NOMO-1 treated with DMSO at 0.1 percent for 48 hours (cell line): ENCODE measurements around the gene SLC25A33.
"Not testable (repeated sequence)": the region's sequence is repeated elsewhere in the genome, so short reads cannot be mapped to it uniquely, and the experiment has no call there.

Experiments used
- DNase-seq: peaks from one replicate; lab custom pipeline; 2025; ENCODE audit not compliant: unreplicated experiment; lab: John Stamatoyannopoulos, UW

Gene SLC25A33

DNA sequence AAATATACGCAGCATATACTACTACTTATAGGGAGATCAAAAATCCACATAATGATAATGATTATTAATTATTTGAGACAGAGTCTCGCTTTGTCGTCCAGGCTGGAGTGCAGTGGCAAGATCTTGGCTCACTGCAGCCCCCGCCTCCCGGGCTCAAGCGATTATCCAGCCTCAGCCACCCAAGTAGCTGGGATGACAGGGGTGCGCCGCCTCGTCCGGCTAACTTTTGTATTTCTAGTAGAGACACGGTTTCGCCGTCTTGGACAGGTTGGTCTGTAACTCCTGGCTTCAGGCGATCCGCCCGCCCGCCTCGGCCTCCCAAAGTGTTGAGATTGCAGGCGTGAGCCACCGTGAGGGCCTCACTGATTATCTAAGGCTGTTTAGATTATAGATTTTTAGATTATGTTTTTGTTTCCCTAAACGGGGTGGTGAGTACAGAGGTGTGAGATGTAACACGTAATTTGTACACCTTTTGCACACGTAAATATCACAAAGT lies 548 bp upstream of the SLC25A33 start:
- DNase-seq: no peak

DNA sequence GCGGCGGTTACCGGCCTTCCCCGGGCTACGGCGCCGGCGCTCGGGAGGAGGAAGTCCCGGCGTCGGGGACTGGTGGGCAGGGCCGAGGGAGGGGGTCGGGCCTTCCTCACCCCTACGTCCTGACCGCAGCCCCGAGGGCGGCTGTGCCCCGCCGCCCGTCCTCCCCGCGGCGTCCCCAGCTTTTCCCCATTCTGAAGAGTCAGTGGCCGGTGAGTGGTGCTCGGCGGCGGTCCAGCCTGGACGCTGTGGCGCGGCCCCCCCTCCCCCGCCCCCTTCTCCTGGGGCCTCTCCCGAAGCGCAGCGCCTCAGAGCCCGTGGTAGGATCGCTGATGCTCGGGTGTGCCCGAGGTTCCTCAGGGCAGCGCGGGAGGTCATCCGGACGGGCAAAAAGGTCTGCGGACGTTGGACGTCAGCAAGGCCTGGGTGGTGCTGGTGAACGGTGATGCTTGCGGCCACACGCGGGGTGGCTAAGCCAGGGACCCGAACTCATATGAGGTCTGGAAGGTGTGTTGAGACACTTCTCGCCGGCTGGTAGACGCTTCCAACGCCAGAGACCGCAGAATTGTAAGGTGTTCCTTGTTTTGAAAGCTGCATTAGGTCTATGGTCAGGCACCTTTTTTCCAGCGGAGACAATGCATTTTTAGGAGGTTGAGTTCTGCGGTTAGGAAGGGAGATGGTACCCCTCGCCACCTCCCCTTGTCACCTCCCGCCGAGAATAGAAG lies 725 bp downstream of the SLC25A33 start:
- peak; percentile 58 for DNase-seq

DNA sequence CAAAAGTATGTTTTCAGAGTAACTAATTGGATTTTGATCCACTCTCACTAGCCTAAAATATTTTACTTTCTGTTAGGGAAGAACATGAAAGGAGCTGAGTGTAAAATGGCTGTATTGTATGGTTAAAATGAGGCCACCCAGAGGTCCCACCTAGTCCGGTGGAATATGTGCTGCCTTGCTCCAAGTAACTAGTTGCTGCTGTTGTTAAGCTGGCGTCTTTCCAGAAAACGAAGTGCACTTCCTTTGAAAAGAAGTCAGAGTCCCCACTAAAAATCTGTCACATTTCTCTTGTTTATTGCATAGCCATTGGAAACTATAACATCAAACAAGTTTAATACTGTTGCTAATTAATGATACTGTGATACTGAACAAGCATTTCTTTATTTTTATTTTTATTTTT lies 3.2 kb downstream of the SLC25A33 start:
- DNase-seq: no peak

- no peak for DNase-seq
Observed at GRCh38 chr1:9544926-9545325, 5.7 kb downstream of the SLC25A33 start.

DNA sequence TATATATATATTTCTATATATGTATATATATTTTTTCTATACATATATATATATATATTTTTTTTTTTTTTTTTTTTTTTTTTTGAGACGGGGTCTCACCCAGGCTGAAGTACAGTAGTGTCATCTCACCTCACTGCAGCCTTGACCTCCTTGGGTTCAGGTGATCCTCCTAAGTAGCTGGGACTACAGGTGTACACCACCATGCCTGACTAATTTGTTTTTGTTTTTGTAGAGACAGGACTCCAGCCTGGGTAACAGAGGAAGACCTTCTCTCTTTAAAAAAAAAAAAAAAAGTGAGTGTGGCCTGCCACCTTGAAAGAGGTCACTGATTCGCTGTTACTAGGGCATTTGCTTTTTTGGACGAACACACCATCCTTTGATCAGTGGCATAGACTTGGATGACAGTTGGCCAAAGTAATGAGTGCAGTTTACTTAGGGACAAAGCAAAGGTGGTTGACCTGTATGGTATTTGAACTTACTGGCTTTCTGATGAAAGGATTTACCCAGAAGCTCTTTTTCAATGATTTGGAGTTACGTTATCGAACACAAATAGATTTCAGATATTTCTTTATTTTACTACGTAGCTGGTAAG lies 10.8 kb downstream of the SLC25A33 start:
- DNase-seq: no peak

- no peak for DNase-seq
Observed at GRCh38 chr1:9551984-9552383, 12.7 kb downstream of the SLC25A33 start.

- no peak for DNase-seq
Observed at GRCh38 chr1:9553736-9554144, 14.5 kb downstream of the SLC25A33 start.

- no peak for DNase-seq
Observed at GRCh38 chr1:9555942-9556341, 16.7 kb downstream of the SLC25A33 start.

DNA sequence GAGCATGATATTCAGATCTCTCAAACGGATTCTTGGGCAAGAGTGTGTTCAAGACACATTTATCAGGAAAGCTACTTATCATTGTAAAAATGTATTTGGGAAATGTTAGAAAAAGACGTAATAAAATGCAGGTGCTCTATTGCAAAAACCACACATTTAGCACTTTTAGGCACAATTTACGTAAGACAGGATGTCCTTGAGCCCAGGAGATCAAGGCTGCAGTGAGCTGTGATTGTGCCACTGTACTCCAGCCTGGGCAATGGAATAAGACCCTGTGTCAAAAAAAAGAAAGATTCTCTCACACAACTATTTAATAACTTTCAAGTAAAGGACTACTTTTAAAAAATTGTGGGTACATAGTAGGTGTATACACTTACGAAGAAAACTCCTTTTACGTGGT lies 18.4 kb downstream of the SLC25A33 start:
- DNase-seq: no peak

DNA sequence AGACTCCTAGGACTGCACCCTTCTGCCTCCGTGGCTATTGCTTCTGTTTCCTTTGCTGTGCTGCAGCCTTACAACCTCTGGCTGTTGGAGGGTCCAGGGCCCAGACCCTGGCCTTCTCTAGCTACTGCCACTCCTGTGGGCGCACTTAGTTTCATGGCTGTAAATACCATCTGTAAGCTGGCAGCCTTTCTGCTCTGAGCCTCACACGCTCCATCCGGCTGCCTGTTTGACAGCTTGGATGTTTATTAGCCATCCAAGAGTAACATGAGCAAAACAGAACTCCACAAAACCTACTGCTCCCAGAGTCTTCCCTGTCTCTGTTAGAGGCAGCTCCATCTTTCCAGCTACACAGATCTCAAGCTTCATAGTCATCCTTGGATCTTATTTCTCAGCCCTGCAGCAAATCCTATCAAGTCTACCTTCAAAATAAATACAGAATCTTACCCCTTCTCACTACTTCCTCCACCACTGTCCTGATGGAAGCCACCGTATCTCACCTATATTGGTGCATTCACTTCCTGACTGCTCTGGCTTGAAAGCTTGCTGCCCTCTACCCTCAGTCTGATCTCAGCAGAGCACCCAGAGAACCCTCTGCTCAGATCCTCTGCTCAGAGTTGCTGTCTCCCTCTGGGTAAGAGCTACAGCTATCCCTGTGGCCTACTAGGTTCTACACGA lies 19.1 kb downstream of the SLC25A33 start:
- DNase-seq: no peak

- DNase-seq: no peak
Observed at GRCh38 chr1:9558946-9559545, 19.8 kb downstream of the SLC25A33 start.

DNA sequence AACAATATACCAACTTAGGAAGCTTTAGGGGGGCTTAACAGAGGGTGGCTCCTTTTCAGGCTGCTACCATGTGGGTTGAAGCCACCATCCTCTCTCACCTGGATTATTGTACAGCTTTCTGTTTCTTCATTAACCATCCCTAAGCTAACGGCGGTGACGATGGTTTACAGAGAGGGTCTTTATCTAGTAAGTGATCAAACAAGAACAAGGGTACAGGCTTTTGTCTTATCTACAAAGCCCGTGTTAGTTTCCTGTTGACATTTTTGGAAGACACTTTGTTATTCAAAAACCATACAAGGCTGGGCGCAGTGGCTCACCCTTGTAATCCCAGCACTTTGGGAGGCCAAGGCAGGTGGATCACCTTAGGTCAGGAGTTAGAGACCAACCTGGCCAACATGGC lies 20.4 kb downstream of the SLC25A33 start:
- no peak for DNase-seq

DNA sequence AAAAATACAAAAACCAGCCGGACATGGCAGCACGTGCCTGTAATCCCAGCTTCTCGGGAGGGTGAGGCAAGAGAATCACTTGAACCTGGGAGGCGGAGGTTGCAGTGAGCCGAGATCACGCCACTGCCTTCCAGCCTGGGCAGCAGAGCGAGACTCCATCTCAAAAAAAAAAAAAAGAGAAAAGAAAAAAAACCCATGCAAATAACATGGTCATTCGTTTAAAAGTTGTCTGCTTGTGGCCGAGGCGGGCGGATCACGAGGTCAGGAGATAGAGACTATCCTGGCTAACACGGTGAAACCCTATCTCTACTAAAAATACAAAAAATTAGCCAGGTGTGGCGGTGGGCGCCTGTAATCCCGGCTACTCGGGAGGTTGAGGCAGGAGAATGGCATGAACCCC lies 20.8 kb downstream of the SLC25A33 start:
- DNase-seq: not testable (repeated sequence)

- DNase-seq: peak; percentile 81
Observed at GRCh38 chr1:9561429-9561828, 22.2 kb downstream of the SLC25A33 start.

GRCh38 chr1:9569267-9569666 lies 30.0 kb downstream of the SLC25A33 start:
- no peak for DNase-seq

DNA sequence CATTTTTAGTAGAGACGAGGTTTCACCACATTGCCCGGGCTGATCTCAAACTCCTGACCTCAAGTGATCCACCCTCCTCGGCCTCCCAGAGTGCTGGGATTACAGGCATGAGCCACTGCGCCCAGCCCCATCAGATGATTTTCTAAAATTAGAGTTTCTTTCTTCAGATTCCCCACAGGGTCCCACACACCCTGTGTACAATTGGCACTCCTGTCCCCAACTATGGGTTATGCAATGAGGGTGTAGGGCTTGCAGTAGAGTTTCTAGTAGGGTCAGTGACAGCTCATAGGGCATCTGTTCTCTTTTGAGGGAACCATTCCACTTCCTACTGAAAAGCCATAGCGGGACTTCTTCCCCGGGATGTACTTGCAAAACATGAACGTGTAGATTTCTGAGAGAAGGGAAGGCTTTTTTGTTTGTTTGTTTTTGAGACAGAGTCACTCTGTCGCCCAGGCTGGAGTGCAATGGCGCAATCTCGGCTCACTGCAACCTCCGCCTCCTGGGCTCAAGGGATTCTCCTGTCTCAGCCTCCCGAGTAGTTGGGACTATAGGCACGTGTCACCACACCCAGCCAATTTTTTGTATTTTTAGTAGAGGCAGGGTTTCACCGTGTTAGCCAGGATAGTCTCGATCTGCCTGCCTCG lies 31.7 kb downstream of the SLC25A33 start:
- DNase-seq: not testable (repeated sequence)

GRCh38 chr1:9573723-9574122 lies 34.5 kb downstream of the SLC25A33 start:
- no peak for DNase-seq

DNA sequence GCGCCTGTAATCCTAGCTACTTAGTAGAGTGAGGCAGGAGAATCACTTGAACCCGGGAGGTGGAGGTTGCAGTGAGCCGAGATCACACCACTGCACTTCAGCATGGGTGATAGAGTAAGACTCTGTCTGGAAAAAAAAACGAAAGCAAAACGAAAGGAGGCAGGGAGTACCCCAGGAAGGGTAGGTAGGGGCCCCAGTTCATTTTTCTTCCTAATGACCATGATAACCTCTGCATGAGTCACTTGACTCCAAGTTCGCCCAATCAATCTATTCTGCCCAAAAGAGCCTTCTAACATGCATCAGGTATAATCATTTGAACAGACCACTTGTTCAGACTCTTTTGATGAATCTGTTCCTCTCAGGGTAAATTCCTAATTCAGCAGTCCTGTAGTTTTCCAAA lies 36.2 kb downstream of the SLC25A33 start:
- DNase-seq: no peak

GRCh38 chr1:9576903-9577302 lies 37.6 kb downstream of the SLC25A33 start:
- no peak for DNase-seq

- DNase-seq: no peak
Observed at GRCh38 chr1:9577423-9577822, 38.2 kb downstream of the SLC25A33 start.

GRCh38 chr1:9580942-9581341 lies 41.7 kb downstream of the SLC25A33 start:
- DNase-seq: no peak
